HepG2 (cell line): Measurements from ENCODE around the gene STX12. TPM values are rescaled to one million over a fixed set of nuclear protein-coding genes. Genes with fewer than 3 reads are reported as not detected.

Experiments
- CENPT ChIP-seq: sonication (generic); formaldehyde crosslinking; IDR thresholded peaks from 2 replicates; pipeline ENCODE4 v1.8.0; 2022; ENCODE audit warnings: low read depth, mild to moderate bottlenecking, moderate library complexity, missing genetic modification reagents
- GATAD2A ChIP-seq: IDR thresholded peaks from 2 replicates; pipeline ENCODE4 v1.6.1; 2016
- GTF2F1 ChIP-seq: fragments of 150-350 bp; IDR thresholded peaks from 2 replicates; pipeline ENCODE4 v1.6.1; 2014; ENCODE audit warnings: low read length
- HCFC1 ChIP-seq: fragments of 150-350 bp; IDR thresholded peaks from 2 replicates; pipeline ENCODE4 v1.6.1; 2014; ENCODE audit warnings: low read depth, low read length
- KMT2A ChIP-seq: sonication (generic); formaldehyde crosslinking; IDR thresholded peaks from 2 replicates; pipeline ENCODE4 v1.4.0; 2020; ENCODE audit warnings: missing genetic modification reagents
- MYNN ChIP-seq: sonication (generic); formaldehyde crosslinking; IDR thresholded peaks from 2 replicates; pipeline ENCODE4 v1.4.0; 2020; ENCODE audit warnings: mild to moderate bottlenecking, low read depth, missing genetic modification reagents
- NFYC ChIP-seq: IDR thresholded peaks from 2 replicates; pipeline ENCODE4 v1.6.1; 2016; ENCODE audit warnings: missing genetic modification reagents, missing compliant biosample characterization
- PHF20 ChIP-seq: sonication (generic); formaldehyde crosslinking; IDR thresholded peaks from 2 replicates; pipeline ENCODE4 v1.5.0; 2020; ENCODE audit warnings: mild to moderate bottlenecking, missing genetic modification reagents
- RFXANK ChIP-seq: IDR thresholded peaks from 2 replicates; pipeline ENCODE4 v1.6.1; 2016
- SIN3A ChIP-seq: IDR thresholded peaks from 2 replicates; pipeline ENCODE4 v1.6.1; 2011; ENCODE audit warnings: low read depth, mild to moderate bottlenecking, control low read depth, low read length, borderline replicate concordance
- SMYD3 ChIP-seq: sonication (generic); formaldehyde crosslinking; IDR thresholded peaks from 2 replicates; pipeline ENCODE4 v1.8.1; 2023; ENCODE audit warnings: mild to moderate bottlenecking, missing genetic modification reagents
- SP2 ChIP-seq: sonication (generic); formaldehyde crosslinking; IDR thresholded peaks from 2 replicates; pipeline ENCODE4 v1.5.1; 2020; ENCODE audit warnings: mild to moderate bottlenecking, missing genetic modification reagents
- SRY ChIP-seq: sonication (generic); formaldehyde crosslinking; IDR thresholded peaks from 2 replicates; pipeline ENCODE4 v1.8.0; 2022; ENCODE audit warnings: mild to moderate bottlenecking, missing genetic modification reagents
- TBX3 ChIP-seq: fragments of 450-650 bp; IDR thresholded peaks from 2 replicates; pipeline ENCODE4 v1.6.1; 2017; ENCODE audit warnings: antibody characterized with exemption, mild to moderate bottlenecking, inconsistent platforms, borderline replicate concordance
- THAP11 ChIP-seq: IDR thresholded peaks from 2 replicates; pipeline ENCODE4 v1.6.1; 2016; ENCODE audit warnings: missing biosample characterization, missing genetic modification reagents
- ZNF160 ChIP-seq: sonication (generic); formaldehyde crosslinking; IDR thresholded peaks from 2 replicates; pipeline ENCODE4 v1.8.0; 2022; ENCODE audit warnings: mild to moderate bottlenecking, inconsistent platforms, missing genetic modification reagents
- ZNF335 ChIP-seq: sonication (generic); formaldehyde crosslinking; IDR thresholded peaks from 2 replicates; pipeline ENCODE4 v1.4.0; 2020; ENCODE audit warnings: missing genetic modification reagents
- ZNF660 ChIP-seq: sonication (generic); formaldehyde crosslinking; IDR thresholded peaks from 2 replicates; pipeline ENCODE4 v1.5.1; 2020; ENCODE audit warnings: mild to moderate bottlenecking, low read depth, missing genetic modification reagents, borderline replicate concordance
- ZNF747 ChIP-seq: sonication (generic); formaldehyde crosslinking; IDR thresholded peaks from 2 replicates; pipeline ENCODE4 v1.8.1; 2023; ENCODE audit warnings: missing genetic modification reagents, mild to moderate bottlenecking, borderline replicate concordance
- ZNF839 ChIP-seq: sonication (generic); formaldehyde crosslinking; IDR thresholded peaks from 2 replicates; pipeline ENCODE4 v1.4.0; 2020; ENCODE audit warnings: missing genetic modification reagents, mild to moderate bottlenecking, borderline replicate concordance
- polyA plus RNA-seq, 8 experiments: library from polyadenylated mRNA; depleted of rRNA in 3 of 8; stranded (reverse) in 7 of 8; unstranded in 1 of 8; fragments of >200 nt; fragmentation: Illumina TruSeq in 4 of 8; extraction: Trizol in 4 of 8; gene quantifications; 2 replicates each; pipeline versions ENCODE4 v1.2.1 to v1.2.3, GENCODE V29; 2011 to 2016; ENCODE audit warnings: low read depth in 4 of 8, missing spikeins in 1 of 8, mixed read lengths in 1 of 8; ENCODE audit not compliant: insufficient read depth in 1 of 8
- total RNA-seq, 5 experiments: library from RNA; depleted of rRNA; stranded (reverse); fragments of >200 nt; fragmentation: Illumina TruSeq; extraction: Trizol; gene quantifications; 2 replicates each; pipeline ENCODE4 v1.2.3, GENCODE V29; 2016; ENCODE audit warnings: low read depth in 1 of 5
- TF ChIP-seq, protein P1 (sequence below): conservative IDR thresholded peaks from 2 replicates; pipeline ENCODE4 v1.6.1; 2018; ENCODE audit warnings: missing genetic modification reagents
- TF ChIP-seq, protein P2 (sequence below), 2 experiments: fragments of 450-650 bp in 1 of 2; sonication (generic) in 1 of 2; formaldehyde crosslinking; IDR thresholded peaks; 2 replicates each; pipeline versions ENCODE4 v1.5.0 to v1.8.0; 2020 to 2022; ENCODE audit warnings: mild to moderate bottlenecking in 1 of 2, missing genetic modification reagents in 1 of 2
- TF ChIP-seq, protein P3 (sequence below): sonication (generic); IDR thresholded peaks from 2 replicates; pipeline ENCODE4 v1.6.1; 2016; ENCODE audit warnings: low read depth, borderline replicate concordance
- TF ChIP-seq, protein P4 (sequence below): IDR thresholded peaks from 2 replicates; pipeline ENCODE4 v1.6.1; 2016; ENCODE audit warnings: low read depth, missing genetic modification reagents, missing compliant biosample characterization

STX12 gene
- total and polyA plus RNA-seq, 2 of the 13 experiments (the other 11 are each of a cell fraction or from before 2014, with no cell fraction given): 9.0 to 19.7 TPM

DNA sequence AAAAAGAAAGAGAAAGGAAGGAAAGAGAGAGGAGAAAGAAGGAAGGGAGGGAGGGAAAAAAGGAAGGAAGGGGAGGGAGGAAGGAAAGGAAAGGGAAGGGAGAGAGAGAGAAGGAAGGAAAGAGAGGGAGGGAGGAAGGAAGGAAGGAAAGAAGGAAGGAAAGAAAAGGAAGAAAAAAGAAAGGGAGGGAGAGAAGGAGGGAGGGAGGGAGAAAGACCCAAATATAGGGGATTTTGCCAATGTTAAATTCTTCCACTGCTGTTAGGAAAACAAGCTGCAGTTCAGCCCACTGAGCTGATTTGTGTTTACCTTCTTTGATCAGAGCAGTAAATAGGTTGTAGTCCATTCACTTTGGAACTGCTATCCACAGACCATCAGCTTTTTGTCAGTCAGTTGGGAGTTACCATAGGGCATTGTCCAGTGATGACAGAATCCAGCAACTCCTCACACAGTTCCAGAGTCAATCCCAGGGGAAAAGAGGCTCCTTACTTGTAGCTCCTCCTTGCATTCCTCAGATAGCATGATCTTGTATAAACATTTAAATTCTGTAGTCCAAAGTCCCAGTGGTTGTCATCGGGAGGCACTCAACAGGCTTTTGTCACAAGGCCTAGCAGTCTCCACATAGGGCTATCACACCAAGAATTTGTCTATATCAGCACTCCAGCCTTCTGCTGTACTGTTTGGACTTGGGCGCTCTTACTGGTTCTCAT is 44.1 kb downstream of the STX12 start (continued):
- 0 out of 2 replicates have a peak, but pooled peaks have one; percentile 9 for TF ChIP-seq NFYC
- TF ChIP-seq, protein P1, sequence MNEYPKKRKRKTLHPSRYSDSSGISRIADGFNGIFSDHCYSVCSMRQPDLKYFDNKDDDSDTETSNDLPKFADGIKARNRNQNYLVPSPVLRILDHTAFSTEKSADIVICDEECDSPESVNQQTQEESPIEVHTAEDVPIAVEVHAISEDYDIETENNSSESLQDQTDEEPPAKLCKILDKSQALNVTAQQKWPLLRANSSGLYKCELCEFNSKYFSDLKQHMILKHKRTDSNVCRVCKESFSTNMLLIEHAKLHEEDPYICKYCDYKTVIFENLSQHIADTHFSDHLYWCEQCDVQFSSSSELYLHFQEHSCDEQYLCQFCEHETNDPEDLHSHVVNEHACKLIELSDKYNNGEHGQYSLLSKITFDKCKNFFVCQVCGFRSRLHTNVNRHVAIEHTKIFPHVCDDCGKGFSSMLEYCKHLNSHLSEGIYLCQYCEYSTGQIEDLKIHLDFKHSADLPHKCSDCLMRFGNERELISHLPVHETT (CRISPR knock-in tag): no peak
- TF ChIP-seq ZNF839 (CRISPR knock-in tag): no peak
- no peak for TF ChIP-seq SIN3A
- no peak for TF ChIP-seq SRY (CRISPR knock-in tag)
- TF ChIP-seq RFXANK (CRISPR knock-in tag): no peak
- TF ChIP-seq SP2 (CRISPR knock-in tag): no peak
- no peak for TF ChIP-seq KMT2A
- TF ChIP-seq, protein P2, sequence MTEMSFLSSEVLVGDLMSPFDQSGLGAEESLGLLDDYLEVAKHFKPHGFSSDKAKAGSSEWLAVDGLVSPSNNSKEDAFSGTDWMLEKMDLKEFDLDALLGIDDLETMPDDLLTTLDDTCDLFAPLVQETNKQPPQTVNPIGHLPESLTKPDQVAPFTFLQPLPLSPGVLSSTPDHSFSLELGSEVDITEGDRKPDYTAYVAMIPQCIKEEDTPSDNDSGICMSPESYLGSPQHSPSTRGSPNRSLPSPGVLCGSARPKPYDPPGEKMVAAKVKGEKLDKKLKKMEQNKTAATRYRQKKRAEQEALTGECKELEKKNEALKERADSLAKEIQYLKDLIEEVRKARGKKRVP (CRISPR knock-in tag; IDR thresholded peaks at IDR 0.05): no peak
- no peak for TF ChIP-seq ZNF660 (CRISPR knock-in tag)
- TF ChIP-seq, protein P3, sequence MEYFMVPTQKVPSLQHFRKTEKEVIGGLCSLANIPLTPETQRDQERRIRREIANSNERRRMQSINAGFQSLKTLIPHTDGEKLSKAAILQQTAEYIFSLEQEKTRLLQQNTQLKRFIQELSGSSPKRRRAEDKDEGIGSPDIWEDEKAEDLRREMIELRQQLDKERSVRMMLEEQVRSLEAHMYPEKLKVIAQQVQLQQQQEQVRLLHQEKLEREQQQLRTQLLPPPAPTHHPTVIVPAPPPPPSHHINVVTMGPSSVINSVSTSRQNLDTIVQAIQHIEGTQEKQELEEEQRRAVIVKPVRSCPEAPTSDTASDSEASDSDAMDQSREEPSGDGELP: no peak
- TF ChIP-seq THAP11 (CRISPR knock-in tag): peak; percentile 66
- no peak for TF ChIP-seq ZNF747 (CRISPR knock-in tag)
- TF ChIP-seq PHF20: no peak
- TF ChIP-seq GATAD2A (CRISPR knock-in tag): peak; percentile 81
- no peak for TF ChIP-seq MYNN
- TF ChIP-seq ZNF335 (CRISPR knock-in tag): no peak
- no peak for TF ChIP-seq GTF2F1
- TF ChIP-seq ZNF160 (CRISPR knock-in tag): no peak
- TF ChIP-seq, protein P4, sequence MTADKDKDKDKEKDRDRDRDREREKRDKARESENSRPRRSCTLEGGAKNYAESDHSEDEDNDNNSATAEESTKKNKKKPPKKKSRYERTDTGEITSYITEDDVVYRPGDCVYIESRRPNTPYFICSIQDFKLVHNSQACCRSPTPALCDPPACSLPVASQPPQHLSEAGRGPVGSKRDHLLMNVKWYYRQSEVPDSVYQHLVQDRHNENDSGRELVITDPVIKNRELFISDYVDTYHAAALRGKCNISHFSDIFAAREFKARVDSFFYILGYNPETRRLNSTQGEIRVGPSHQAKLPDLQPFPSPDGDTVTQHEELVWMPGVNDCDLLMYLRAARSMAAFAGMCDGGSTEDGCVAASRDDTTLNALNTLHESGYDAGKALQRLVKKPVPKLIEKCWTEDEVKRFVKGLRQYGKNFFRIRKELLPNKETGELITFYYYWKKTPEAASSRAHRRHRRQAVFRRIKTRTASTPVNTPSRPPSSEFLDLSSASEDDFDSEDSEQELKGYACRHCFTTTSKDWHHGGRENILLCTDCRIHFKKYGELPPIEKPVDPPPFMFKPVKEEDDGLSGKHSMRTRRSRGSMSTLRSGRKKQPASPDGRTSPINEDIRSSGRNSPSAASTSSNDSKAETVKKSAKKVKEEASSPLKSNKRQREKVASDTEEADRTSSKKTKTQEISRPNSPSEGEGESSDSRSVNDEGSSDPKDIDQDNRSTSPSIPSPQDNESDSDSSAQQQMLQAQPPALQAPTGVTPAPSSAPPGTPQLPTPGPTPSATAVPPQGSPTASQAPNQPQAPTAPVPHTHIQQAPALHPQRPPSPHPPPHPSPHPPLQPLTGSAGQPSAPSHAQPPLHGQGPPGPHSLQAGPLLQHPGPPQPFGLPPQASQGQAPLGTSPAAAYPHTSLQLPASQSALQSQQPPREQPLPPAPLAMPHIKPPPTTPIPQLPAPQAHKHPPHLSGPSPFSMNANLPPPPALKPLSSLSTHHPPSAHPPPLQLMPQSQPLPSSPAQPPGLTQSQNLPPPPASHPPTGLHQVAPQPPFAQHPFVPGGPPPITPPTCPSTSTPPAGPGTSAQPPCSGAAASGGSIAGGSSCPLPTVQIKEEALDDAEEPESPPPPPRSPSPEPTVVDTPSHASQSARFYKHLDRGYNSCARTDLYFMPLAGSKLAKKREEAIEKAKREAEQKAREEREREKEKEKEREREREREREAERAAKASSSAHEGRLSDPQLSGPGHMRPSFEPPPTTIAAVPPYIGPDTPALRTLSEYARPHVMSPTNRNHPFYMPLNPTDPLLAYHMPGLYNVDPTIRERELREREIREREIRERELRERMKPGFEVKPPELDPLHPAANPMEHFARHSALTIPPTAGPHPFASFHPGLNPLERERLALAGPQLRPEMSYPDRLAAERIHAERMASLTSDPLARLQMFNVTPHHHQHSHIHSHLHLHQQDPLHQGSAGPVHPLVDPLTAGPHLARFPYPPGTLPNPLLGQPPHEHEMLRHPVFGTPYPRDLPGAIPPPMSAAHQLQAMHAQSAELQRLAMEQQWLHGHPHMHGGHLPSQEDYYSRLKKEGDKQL (CRISPR knock-in tag): no peak
- no peak for TF ChIP-seq HCFC1
- TF ChIP-seq TBX3: no peak
- 0 out of 2 replicates have a peak, but pooled peaks have one; percentile 54 for TF ChIP-seq SMYD3 (CRISPR knock-in tag)
- TF ChIP-seq CENPT (CRISPR knock-in tag): no peak
